GM23338 (cell line): ENCODE results near the gene TPP1. TPM values are rescaled to one million over a fixed set of nuclear protein-coding genes. Genes with fewer than 3 reads are reported as not detected.

Experiments
- ATAC-seq: fragments of 200-7000 bp; cut with Tn5 transposase; 3 replicates; pipeline ENCODE4 v1.9.1; 2020
- DNase-seq: peaks from one replicate; pipeline ENCODE4 v3.0.0-alpha.2; 2015; ENCODE audit warnings: low spot score
- H2AFZ ChIP-seq: fragments of 200-600 bp; sonication (generic); 2 replicates; pipeline ENCODE4 v1.8.0; 2016; ENCODE audit warnings: antibody characterized with exemption, mild to moderate bottlenecking, moderate library complexity
- H3F3A ChIP-seq: fragments of 200-600 bp; sonication (generic); replicated peaks from 2 replicates; pipeline ENCODE4 v1.8.0; 2017; ENCODE audit warnings: antibody characterized with exemption, mixed run types, low read depth
- H3K27ac ChIP-seq: fragments of 200-600 bp; sonication (generic); 2 replicates; pipeline ENCODE4 v1.6.1; 2016; ENCODE audit warnings: low read depth
- H3K27me3 ChIP-seq: fragments of 200-600 bp; sonication (generic); 2 replicates; pipeline ENCODE4 v1.8.0; 2016; ENCODE audit warnings: mild to moderate bottlenecking, mixed run types, moderate library complexity; ENCODE audit not compliant: insufficient read depth
- H3K36me3 ChIP-seq: fragments of 200-600 bp; sonication (generic); 2 replicates; pipeline ENCODE4 v1.8.0; 2016; ENCODE audit warnings: mild to moderate bottlenecking; ENCODE audit not compliant: insufficient read depth
- H3K4me1 ChIP-seq: fragments of 200-600 bp; sonication (generic); 2 replicates; pipeline ENCODE4 v1.8.0; 2016; ENCODE audit warnings: mild to moderate bottlenecking, moderate library complexity; ENCODE audit not compliant: insufficient read depth
- H3K4me2 ChIP-seq: fragments of 200-600 bp; sonication (generic); 2 replicates; pipeline ENCODE4 v1.7.1; 2017; ENCODE audit warnings: mixed run types
- H3K4me3 ChIP-seq: fragments of 200-600 bp; sonication (generic); 2 replicates; pipeline ENCODE4 v1.6.1; 2016; ENCODE audit warnings: mixed run types
- H3K79me2 ChIP-seq: fragments of 200-600 bp; sonication (generic); replicated peaks from 2 replicates; pipeline ENCODE4 v1.8.0; 2017; ENCODE audit warnings: mild to moderate bottlenecking; ENCODE audit not compliant: insufficient read depth
- H3K9me2 ChIP-seq: fragments of 200-600 bp; sonication (generic); 2 replicates; pipeline ENCODE4 v1.8.0; 2017; ENCODE audit not compliant: insufficient read depth
- H4K20me1 ChIP-seq: fragments of 200-600 bp; sonication (generic); replicated peaks from 2 replicates; pipeline ENCODE4 v1.8.0; 2017; ENCODE audit warnings: mild to moderate bottlenecking; ENCODE audit not compliant: insufficient read depth
- H3K27ac Mint-ChIP-seq: 2 replicates; pipeline ENCODE4 v1.8.0; 2020; ENCODE audit warnings: inconsistent platforms, mild to moderate bottlenecking, moderate library complexity, mixed read lengths
- H3K27me3 Mint-ChIP-seq: 3 replicates; pipeline ENCODE4 v1.8.0; 2022; ENCODE audit warnings: low read depth, mild to moderate bottlenecking, moderate library complexity, mixed read lengths, inconsistent platforms; ENCODE audit not compliant: insufficient read depth, poor library complexity
- H3K36me3 Mint-ChIP-seq: 3 replicates; pipeline ENCODE4 v1.8.0; 2021; ENCODE audit warnings: low read depth, mild to moderate bottlenecking, inconsistent platforms, moderate library complexity, mixed read lengths
- H3K4me1 Mint-ChIP-seq: 3 replicates; pipeline ENCODE4 v1.8.0; 2020; ENCODE audit warnings: mild to moderate bottlenecking, inconsistent platforms, mixed read lengths
- H3K4me3 Mint-ChIP-seq: 3 replicates; pipeline ENCODE4 v1.8.0; 2021; ENCODE audit warnings: moderate library complexity, mild to moderate bottlenecking, inconsistent platforms, mixed read lengths
- H3K9me3 Mint-ChIP-seq: 3 replicates; pipeline ENCODE4 v1.8.0; 2020; ENCODE audit warnings: moderate library complexity, mild to moderate bottlenecking, inconsistent platforms, mixed read lengths
- CREB1 ChIP-seq: fragments of 250-450 bp; sonication (Bioruptor Pico); IDR thresholded peaks from 2 replicates; pipeline ENCODE4 v1.5.0; 2020; ENCODE audit warnings: low read depth, mild to moderate bottlenecking, moderate library complexity
- CTCF ChIP-seq, 2 experiments: fragments of 200-600 bp in 1 of 2; sonication (generic) in 1 of 2; conservative IDR thresholded peaks; 2 replicates each; pipeline versions ENCODE4 v1.5.1 to v1.6.1; 2016 to 2017; ENCODE audit warnings: antibody characterized with exemption in 2 of 2, low read depth in 2 of 2, mild to moderate bottlenecking in 2 of 2, moderate library complexity in 1 of 2
- ETS1 ChIP-seq: IDR thresholded peaks from 2 replicates; pipeline ENCODE4 v1.6.1; 2016; ENCODE audit warnings: antibody characterized with exemption
- EZH2 ChIP-seq: fragments of 200-600 bp; sonication (generic); IDR thresholded peaks from one replicate; pipeline ENCODE4 v1.8.0; 2017; ENCODE audit warnings: antibody characterized with exemption, mild to moderate bottlenecking, low read depth; ENCODE audit not compliant: unreplicated experiment
- EZH2phosphoT487 ChIP-seq: fragments of 200-600 bp; sonication (generic); IDR thresholded peaks from one replicate; pipeline ENCODE4 v1.8.1; 2018; ENCODE audit warnings: antibody characterized with exemption; ENCODE audit not compliant: unreplicated experiment
- JUNB ChIP-seq: IDR thresholded peaks from one replicate; pipeline ENCODE4 v1.6.1; 2016; ENCODE audit warnings: antibody characterized with exemption; ENCODE audit not compliant: unreplicated experiment
- NANOG ChIP-seq: IDR thresholded peaks from 2 replicates; pipeline ENCODE4 v1.6.1; 2016; ENCODE audit warnings: antibody characterized with exemption, borderline replicate concordance
- POLR2AphosphoS5 ChIP-seq: IDR thresholded peaks from 2 replicates; pipeline ENCODE4 v1.6.1; 2016; ENCODE audit warnings: antibody characterized with exemption, low read depth
- REST ChIP-seq: IDR thresholded peaks from one replicate; pipeline ENCODE4 v1.6.1; 2018; ENCODE audit warnings: antibody characterized with exemption; ENCODE audit not compliant: unreplicated experiment
- STAT1 ChIP-seq: IDR thresholded peaks from one replicate; pipeline ENCODE4 v1.6.1; 2016; ENCODE audit warnings: antibody characterized with exemption; ENCODE audit not compliant: unreplicated experiment
- ZNF114 ChIP-seq: fragments of 250-450 bp; sonication (Bioruptor Pico); IDR thresholded peaks from 2 replicates; pipeline ENCODE4 v1.5.0; 2020; ENCODE audit warnings: mild to moderate bottlenecking, moderate library complexity
- ZNF331 ChIP-seq: fragments of 250-450 bp; sonication (Bioruptor Pico); IDR thresholded peaks from 2 replicates; pipeline ENCODE4 v1.5.0; 2020; ENCODE audit warnings: low read depth, mild to moderate bottlenecking, moderate library complexity
- ZNF462 ChIP-seq: fragments of 250-450 bp; sonication (Bioruptor Pico); IDR thresholded peaks from 2 replicates; pipeline ENCODE4 v1.5.0; 2020; ENCODE audit warnings: mild to moderate bottlenecking, moderate library complexity
- polyA plus RNA-seq: library from polyadenylated mRNA; unstranded; fragments of >200 nt; fragmentation: Nextera tagmentation; extraction: Ambion mirVana; gene quantifications from 2 replicates; pipeline ENCODE4 v1.2.1, GENCODE V29; 2016
- total RNA-seq: library from RNA; depleted of rRNA; stranded (reverse); fragments of >200 nt; shearing (Covaris generic); gene quantifications from 2 replicates; pipeline ENCODE4 v1.2.3, GENCODE V29; 2014

Gene TPP1
- total and polyA plus RNA-seq, 2 experiments from 2014 or later, result 21.7 to 49.7 TPM

GRCh38 chr11:6608011-6608410 is 11.2 kb downstream of the TPP1 start:
- no peaks in the 10 kb centered on the region for H3K9me2 ChIP-seq
- no peak for ATAC-seq
- TF ChIP-seq ETS1, result no peak
- TF ChIP-seq NANOG, result no peak
- TF ChIP-seq REST, result no peak
- no peak for TF ChIP-seq EZH2phosphoT487
- no peak for TF ChIP-seq ZNF114 (CRISPR knock-in tag)
- no peak for TF ChIP-seq STAT1
- TF ChIP-seq POLR2AphosphoS5, result no peak
- no peak for TF ChIP-seq CREB1 (CRISPR knock-in tag)
- no peak for TF ChIP-seq JUNB
- TF ChIP-seq ZNF331 (CRISPR knock-in tag), result no peak
- TF ChIP-seq EZH2, result no peak
- no peak for TF ChIP-seq CTCF (conservative IDR thresholded peaks at IDR 0.05; ENCODE audit: low read depth in 2 of 2)
- no peak for TF ChIP-seq ZNF462 (CRISPR knock-in tag)
- Mint-ChIP-seq H3K27me3 (peaks cover 15% of the 10 kb centered on the region), H3K36me3 (peaks cover 51% of the 10 kb centered on the region), H3K4me1 (peaks cover 22% of the 10 kb centered on the region), H3K4me3 (no peak overlapping the region), H3K9me3 (no peaks in the 10 kb centered on the region), H3K27ac (peak overlapping the region; percentile 90)
- DNase-seq, result no peak
- H3K4me3 ChIP-seq, result no peak overlapping the region
- H2AFZ ChIP-seq, result no peak overlapping the region
- no peaks in the 10 kb centered on the region; the same call in 1 of the 2 replicates for H4K20me1 ChIP-seq
- peaks cover 35% of the 10 kb centered on the region for H3K36me3 ChIP-seq
- H3K27ac ChIP-seq, result peak overlapping the region; percentile 93
- H3F3A ChIP-seq, result peaks cover 16% of the 10 kb centered on the region
- H3K79me2 ChIP-seq, result peaks cover 51% of the 10 kb centered on the region
- no peak overlapping the region for H3K4me2 ChIP-seq
- H3K4me1 ChIP-seq, result peaks cover 30% of the 10 kb centered on the region
- no peaks in the 10 kb centered on the region for H3K27me3 ChIP-seq
